ENCODE measurements around the gene RGCC.

RGCC gene

GRCh38 chr13:41454170-41454569 is 3.2 kb upstream of the RGCC start:
- DNase-seq: no peak

- DNase-seq: no peak
Measured at GRCh38 chr13:41455725-41456419, 1.5 kb upstream of the RGCC start.

GRCh38 chr13:41457589-41458186 is 338 bp downstream of the RGCC start:
- DNase-seq: no peak

DNA sequence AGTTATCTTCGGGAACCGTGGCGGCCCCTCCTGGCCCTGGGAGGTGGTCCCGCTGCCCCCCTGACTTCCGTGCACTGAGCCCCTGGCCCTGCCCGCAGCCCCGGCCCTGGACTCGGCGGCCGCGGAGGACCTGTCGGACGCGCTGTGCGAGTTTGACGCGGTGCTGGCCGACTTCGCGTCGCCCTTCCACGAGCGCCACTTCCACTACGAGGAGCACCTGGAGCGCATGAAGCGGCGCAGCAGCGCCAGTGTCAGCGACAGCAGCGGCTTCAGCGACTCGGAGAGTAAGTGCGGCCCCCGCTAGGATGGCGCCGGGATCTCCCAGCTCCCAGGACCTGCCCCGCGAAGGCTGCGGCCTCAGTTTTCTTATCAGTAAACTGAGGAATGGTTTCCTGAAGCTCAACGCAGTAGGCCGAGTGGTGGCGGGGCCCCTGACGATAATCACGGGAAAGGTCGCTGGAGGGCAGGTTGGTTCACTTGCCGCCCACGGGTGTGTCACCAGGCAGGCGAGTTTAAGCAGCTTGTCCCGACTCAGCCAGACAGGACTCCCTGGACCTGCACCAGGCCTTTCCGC is 924 bp downstream of the RGCC start:
- DNase-seq: no peak

DNA sequence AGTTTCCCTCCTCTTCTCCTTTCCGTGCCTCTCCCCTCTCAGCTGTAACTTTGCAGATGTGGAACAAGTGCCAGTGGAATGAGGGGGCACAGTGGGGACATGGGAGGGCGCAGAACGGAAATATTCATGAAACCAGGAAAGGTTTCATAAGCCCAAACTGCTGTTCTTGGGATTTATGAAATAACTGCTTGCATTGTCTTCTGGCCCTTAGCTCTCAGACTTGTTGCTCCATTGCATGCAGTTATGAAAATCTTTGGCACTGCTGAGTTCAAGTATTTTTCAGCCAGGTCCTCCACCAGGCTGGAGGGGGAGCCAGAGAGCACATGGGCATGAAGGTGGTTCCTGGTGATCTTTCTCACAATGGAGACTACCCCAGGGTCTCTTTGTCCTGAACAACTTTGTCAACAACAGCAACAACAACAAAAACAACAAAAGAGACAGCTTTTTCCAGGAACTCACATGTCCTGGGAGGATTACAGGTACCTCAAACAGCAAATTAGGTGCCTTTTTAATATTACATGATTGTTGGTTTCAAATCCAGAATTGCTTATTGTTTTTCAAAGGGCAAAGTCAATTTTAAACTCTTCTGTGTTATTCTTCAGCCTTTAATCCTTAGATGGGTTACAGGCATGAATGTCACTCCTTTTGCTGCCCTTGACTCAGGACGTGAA is 1.5 kb downstream of the RGCC start:
- DNase-seq: no peak

DNA sequence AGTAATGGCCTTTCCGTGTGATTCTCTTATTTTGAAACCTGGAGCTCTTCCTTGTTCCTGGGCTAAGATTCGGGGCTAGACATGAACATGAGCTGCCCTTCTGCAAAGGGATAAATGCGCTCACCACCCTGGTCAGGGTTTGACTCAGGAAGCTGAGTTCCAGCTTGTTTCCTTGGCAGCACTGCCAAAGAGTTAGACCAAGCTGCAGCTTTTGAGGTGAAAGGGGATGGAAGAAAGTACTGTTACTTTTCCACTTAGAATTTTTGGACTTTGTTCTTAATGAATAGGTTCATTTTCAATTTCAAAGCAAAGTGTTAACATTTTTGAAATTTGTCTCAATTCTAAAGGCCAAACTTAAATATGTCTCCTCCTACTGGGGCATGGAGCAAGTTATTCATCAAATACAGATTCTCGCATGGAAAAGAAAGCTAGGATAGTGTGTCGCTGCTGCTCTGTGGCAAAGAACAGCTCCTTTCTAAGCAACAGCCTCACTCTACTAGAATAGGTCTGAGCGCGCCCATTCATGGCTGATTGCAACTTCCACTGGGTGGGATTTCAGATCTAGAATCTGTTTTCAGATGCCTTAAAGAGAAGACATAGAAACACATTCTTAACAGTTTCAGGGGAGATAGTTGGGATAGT is 2.2 kb downstream of the RGCC start:
- no peak for DNase-seq

GRCh38 chr13:41460074-41460465 is 2.7 kb downstream of the RGCC start:
- no peak for DNase-seq

GRCh38 chr13:41460930-41461329 is 3.6 kb downstream of the RGCC start:
- no peak for DNase-seq

GRCh38 chr13:41461527-41462139 is 4.3 kb downstream of the RGCC start:
- DNase-seq: no peak

- no peak for DNase-seq
Measured at GRCh38 chr13:41462427-41462826, 5.1 kb downstream of the RGCC start.

DNA sequence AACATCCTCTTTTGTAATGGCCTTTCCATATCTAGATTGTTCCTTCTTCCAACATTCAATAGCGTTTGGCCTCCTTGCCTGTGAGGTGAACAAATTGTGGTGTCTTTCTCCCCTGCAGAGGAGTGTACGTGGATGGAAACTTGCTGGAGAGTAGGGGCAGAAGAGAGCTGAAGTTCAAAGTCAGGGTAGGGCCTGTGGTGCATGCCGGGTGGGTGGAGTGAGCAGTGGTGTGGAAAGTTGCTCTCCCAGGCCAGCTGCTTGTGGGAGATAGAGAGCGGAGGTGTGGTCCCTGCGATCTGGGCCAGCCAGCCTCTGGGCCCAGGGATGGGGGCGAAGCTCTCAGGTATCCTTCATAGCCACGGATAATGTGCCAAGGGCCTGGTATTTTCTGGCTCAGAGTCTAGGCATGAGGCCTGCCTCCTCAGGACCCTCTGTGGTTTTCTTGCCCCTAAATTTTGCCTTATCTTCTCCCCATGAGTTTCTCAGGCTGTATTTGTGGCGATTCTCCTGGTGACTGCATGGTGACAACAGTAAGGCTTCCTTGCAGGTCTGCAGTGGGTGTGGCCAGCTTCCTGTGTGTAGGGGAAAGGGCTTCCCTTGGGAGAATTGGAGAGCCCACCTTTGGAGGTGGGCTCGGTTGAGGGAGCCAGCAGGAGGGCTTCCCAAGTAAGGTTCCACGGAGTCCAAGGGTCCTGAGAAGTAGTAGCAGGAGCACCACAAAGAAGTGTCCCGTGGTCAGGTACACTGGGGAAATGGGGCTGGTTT is 6.7 kb downstream of the RGCC start:
- no peak for DNase-seq

DNA sequence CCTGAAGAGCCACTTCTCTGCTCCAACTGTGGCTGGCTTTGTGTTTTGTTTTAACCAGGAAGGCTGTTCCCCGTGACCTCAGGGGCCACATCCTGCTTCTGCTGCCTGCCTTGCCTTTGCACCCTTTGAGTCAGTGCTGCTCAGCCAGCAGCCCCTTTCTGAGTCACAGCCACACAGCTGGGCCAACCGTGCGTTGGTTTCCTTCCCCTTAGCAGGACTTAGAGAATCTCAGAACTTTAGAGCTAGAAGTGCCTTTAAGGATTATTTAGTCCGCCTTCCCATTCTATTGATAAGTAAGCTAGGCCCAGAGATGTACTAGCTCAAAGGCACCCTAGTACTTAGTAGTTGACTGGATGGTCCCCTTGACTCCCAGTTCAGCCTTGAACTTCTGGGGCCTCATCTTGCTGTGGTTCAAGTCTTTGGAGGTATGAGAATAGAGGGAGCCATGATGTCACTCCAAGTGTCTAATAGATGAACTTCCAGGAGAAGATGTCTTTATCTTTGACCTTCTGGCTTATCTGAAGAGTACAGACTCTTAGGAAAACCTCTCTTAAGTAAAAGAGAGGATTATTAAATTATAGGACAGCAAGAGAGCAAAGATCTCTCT is 8.0 kb downstream of the RGCC start:
- DNase-seq: no peak

- no peak for DNase-seq
Measured at GRCh38 chr13:41465898-41466320, 8.6 kb downstream of the RGCC start.

DNA sequence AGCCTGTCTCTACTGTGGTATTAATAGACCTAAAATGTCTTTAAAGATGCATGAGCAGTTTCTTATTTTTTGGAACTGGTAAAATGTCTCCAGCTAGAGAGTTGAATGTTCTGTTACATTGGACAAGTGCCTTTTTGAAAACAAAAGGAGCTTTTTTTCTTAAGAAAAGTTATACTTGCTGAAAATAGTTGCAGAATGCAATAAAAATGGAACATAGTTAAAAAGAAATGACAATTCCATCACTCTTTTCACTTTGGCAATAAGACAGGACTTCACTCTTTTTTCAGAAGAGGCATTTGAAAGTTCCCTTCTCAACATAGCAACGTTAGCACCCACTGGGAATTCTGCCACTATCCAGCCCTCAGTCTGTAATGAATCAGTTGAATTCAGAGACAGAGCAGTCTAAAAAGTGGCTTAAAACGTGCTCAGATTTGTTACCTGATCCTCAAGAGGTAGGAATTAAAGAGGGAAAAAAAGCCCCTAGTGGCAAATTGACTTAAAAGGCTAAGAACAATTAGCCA is 10.1 kb downstream of the RGCC start:
- no peak for DNase-seq

DNA sequence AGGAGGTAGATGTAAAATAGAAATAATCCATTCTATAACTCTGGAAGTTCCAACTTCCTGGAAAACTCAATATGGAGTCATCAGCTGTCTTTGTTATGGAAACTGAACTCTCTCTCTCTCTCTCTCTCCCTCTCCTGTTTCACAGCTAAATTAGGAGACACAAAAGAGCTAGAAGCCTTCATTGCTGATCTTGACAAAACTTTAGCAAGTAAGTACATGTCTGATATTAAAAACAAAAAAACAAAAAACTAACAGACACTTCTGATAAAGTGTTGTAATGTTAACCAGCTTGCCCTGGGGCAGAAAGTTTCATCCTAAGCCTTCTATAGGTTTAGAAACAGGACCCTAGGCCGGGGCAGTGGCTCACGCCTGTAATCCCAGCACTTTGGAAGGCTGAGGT is 11.3 kb downstream of the RGCC start:
- no peak for DNase-seq

DNA sequence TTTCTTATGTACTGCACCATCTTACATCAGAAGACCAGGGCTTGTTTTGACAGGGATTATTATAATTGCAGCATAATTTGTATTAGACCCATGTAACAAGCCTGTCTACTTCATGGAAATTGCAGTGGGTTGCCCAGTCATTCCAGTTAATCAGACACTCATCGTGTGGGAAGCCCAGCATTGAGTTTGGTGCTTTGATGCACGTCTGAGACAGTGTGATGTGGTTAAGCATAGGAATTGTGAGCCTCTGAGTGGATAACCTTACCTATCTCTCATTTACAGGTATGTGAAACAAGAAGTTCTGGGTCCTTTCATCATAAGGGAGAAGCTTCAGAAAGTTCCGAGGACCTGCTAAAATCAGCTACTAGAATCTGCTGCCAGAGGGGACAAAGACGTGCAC is 12.8 kb downstream of the RGCC start:
- no peak for DNase-seq

DNA sequence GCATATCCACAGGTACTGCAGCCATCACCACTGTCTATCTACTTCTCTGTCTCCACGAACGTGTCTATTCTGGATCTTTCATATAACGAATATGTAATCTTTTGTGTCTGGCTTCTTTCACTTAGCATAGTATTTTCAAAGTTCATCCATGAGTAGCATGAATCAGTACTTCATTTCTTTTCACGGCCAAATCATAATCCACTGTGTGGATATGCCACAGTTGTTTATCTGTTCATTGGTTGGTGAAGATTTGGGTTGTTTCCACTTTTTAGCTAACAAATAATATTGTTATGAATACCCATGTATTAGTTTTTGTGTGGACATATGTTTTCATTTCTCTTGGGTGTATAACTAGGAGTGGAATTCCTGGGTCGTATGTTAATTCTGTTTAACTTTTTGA is 14.4 kb downstream of the RGCC start:
- no peak for DNase-seq

DNA sequence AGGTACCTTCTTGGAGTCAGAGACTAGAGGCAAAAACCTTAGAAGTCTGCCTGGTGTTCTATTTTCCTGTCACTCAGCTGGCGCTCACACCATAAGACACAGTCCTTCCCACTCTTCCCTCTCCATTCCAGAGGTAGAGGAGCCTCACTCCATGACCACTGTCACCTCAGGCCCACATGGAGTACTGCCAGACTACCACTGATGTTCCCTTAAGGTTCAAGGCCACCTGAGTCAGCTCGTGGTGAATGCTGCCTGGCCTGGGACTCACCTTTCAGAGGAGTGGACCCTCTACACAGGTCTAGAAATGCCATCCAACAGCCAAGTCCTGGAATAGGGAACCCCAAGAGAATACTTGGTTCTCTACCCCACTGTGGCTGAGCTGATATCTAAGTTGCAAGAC is 29.9 kb downstream of the RGCC start:
- no peak for DNase-seq

DNA sequence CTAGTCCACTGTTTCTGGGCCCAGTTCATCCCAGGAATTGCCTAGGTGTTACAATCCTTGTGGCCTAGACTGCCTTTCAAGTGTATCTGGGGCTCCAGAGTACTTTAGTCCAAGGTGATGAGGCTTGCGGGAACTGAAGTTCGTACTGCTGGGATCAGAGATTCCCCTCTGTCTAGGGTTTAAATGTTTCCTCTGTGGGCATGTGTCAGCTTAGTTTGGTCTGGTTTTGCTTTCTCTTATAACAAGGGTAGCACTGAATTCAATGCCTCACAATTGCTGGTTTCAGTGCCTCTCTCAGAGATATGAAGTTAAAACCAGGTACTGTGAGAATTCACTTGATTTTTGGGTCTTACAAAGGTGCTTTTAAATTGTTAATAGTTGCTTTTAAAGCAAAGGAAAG is 30.8 kb downstream of the RGCC start:
- DNase-seq: no peak

DNA sequence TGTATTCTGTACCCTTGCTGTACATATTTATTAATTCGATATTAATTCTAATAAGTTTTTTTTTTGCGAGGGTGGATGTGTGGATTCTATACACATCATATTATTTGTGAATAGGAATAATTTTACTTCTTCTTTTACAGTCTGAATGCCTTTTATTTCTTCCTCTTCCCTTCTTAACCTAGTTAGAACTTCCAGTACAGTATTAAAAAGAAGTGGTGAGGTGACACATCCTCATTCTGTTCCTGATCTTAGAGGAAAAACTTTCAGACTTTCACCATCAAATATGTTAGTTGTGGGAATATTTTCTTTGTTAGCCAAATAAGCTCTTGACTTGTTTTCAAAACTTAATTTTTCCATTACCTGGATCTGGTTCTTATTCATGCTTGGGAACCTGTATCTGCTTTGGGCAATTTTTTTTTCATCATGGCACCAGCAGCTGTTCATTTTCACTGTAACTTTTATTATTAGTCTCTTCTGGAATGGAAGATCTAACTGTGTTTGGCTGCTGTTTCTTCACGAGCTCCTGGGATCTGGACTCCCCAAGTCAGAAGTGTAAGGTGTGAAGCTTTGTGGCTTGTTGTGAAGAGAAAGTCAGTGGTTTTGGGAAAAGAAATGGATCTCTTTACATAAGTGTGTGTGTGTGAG is 33.1 kb downstream of the RGCC start:
- DNase-seq: no peak

- no peak for DNase-seq
Measured at GRCh38 chr13:41491436-41491835, 34.1 kb downstream of the RGCC start.

Measured in NCI-H1694 treated with DMSO at 0.1 percent for 48 hours (cell line).